Measurements from ENCODE around the gene MTERF2.

The MTERF2 gene

DNA sequence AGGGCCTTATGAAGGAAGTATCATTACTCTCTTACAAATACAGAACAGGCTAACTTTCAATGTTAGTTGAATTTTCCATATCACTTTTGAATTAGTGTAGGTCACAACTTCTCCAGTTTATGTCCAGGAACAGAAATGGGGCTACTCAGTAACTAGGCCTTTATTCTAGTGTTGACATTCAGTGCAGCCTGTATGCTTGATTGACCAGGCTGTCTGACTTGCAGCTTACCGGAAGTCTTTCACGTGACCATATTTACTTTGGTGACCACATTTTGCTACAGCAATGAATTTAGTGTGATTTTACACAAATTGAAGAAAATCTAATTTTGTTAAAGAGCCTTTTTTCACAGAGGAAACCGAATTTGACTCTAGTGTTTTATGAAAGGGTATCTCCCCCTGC lies 12.4 kb downstream of the MTERF2 start:
- peak; percentile 48 for DNase-seq (ENCODE audit: low spot score)
- in situ Hi-C loops (cut with MboI; ENCODE audit: low sequenced_read_pairs, unreplicated experiment) = no loop called here
- TF ChIP-seq, protein P1, sequence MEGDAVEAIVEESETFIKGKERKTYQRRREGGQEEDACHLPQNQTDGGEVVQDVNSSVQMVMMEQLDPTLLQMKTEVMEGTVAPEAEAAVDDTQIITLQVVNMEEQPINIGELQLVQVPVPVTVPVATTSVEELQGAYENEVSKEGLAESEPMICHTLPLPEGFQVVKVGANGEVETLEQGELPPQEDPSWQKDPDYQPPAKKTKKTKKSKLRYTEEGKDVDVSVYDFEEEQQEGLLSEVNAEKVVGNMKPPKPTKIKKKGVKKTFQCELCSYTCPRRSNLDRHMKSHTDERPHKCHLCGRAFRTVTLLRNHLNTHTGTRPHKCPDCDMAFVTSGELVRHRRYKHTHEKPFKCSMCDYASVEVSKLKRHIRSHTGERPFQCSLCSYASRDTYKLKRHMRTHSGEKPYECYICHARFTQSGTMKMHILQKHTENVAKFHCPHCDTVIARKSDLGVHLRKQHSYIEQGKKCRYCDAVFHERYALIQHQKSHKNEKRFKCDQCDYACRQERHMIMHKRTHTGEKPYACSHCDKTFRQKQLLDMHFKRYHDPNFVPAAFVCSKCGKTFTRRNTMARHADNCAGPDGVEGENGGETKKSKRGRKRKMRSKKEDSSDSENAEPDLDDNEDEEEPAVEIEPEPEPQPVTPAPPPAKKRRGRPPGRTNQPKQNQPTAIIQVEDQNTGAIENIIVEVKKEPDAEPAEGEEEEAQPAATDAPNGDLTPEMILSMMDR (IDR thresholded peaks at IDR 0.05; ENCODE audit: borderline replicate concordance, control extremely low read depth, extremely low read depth, insufficient read depth, missing control alignments) = no peak

DNA sequence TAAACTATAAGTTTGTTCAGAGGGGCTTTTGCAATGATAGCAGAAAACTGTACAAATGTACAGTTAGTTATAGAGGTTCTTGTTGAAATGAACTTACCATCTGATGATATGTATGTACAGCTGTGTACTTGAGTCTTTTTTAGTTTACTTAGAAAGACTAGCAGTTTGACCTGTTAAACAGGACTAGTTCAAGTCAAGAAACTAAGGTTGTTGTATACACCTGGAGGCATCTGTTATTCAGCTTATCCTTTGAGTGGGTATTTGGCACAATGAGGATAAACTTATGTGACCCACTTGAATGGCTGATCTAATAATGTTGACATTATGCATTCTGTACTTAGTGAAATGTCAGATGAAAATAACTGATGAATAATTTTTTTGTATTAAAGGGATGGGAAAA lies 13.4 kb downstream of the MTERF2 start:
- TF ChIP-seq, protein P1 (IDR thresholded peaks at IDR 0.05; ENCODE audit: borderline replicate concordance, control extremely low read depth, extremely low read depth, insufficient read depth, missing control alignments) = no peak
- in situ Hi-C loops (cut with MboI; ENCODE audit: low sequenced_read_pairs, unreplicated experiment) = no loop called here
- no peak for DNase-seq (ENCODE audit: low spot score)

DNA sequence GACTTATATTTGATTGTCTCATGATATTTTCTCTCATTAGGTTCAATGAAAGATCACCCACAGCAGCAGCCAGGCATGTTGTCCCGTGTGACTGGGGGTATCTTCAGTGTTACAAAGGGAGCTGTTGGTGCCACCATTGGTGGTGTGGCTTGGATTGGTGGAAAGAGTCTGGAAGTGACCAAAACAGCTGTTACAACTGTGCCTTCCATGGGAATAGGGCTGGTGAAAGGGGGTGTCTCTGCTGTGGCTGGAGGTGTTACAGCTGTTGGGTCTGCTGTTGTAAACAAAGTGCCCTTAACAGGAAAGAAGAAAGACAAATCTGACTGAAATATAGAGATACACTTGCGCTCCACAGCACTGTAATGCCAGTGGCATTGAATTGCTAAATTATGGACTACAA lies 15.9 kb downstream of the MTERF2 start:
- TF ChIP-seq, protein P1 (IDR thresholded peaks at IDR 0.05; ENCODE audit: borderline replicate concordance, control extremely low read depth, extremely low read depth, insufficient read depth, missing control alignments) = no peak
- in situ Hi-C loops (cut with MboI; ENCODE audit: low sequenced_read_pairs, unreplicated experiment) = no loop called here

DNA sequence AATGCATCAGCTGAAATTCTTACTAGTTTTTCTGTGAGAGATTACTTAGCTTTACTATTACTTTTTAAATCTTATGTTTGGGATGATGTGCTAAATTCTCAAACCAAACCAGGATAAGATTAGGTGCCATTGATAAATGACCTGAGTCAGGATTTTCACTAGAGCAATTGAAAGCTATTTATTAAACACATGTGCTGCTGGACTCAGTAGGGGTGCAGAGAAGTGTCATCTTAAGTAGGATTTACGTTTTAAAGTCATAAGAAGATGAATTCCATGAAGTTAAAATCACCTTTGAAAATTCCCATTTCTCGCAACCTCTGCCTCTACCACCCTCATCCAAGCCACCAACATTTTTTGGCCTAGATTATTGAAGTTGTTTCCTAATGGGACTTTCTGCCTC lies 22.4 kb downstream of the MTERF2 start:
- in situ Hi-C loops (cut with MboI; ENCODE audit: low sequenced_read_pairs, unreplicated experiment) = no loop called here
- TF ChIP-seq, protein P1 (IDR thresholded peaks at IDR 0.05; ENCODE audit: borderline replicate concordance, control extremely low read depth, extremely low read depth, insufficient read depth, missing control alignments) = no peak

More for the DNA sequence above, 15.9 kb downstream of the MTERF2 start:
- no peak for DNase-seq (ENCODE audit: low spot score)

DNA sequence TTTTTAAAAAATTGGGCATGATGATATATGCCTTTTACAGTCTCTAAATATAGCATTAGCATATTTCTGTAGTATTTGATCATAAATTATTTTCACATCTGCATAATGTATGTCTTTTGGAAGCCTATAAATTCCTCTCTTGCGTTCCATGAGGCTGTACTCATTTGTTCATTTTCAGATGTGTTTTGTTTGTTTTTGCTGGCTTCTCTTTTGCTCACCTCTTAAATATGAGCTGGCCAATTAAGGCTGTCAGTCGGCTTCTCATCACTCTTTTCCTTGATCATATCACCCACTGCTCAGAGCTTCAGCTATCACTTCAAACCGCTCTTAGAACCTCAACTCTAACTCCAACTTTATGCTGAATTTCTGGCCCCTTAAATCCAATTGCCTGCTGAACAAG lies 24.7 kb downstream of the MTERF2 start:
- in situ Hi-C loops (cut with MboI; ENCODE audit: low sequenced_read_pairs, unreplicated experiment) = no loop called here
- TF ChIP-seq, protein P1 (IDR thresholded peaks at IDR 0.05; ENCODE audit: borderline replicate concordance, control extremely low read depth, extremely low read depth, insufficient read depth, missing control alignments) = no peak
- no peak for DNase-seq (ENCODE audit: low spot score)

More for the DNA sequence above, 22.4 kb downstream of the MTERF2 start:
- DNase-seq (ENCODE audit: low spot score) = no peak

DNA sequence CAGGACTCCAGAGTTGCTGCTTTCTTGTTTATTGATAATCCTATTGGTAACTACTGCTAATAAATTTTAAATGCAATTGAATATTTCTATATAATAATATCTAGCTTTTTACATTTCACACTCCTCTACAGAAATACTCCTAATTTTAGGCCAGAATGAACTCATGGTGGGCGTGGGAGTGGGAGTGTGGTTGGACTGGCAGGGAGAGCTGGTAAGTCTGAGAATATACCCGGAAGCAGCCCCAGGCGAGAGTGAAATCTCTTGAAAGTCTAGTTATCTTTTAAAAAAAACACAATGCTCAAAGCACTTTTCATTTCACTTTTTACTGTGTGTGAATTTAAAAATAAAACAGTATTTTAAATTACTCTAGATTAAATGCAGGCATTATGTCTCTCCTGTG lies 26.5 kb downstream of the MTERF2 start:
- in situ Hi-C loops (cut with MboI; ENCODE audit: low sequenced_read_pairs, unreplicated experiment) = no loop called here
- DNase-seq (ENCODE audit: low spot score) = no peak
- TF ChIP-seq, protein P1 (IDR thresholded peaks at IDR 0.05; ENCODE audit: borderline replicate concordance, control extremely low read depth, extremely low read depth, insufficient read depth, missing control alignments) = no peak

DNA sequence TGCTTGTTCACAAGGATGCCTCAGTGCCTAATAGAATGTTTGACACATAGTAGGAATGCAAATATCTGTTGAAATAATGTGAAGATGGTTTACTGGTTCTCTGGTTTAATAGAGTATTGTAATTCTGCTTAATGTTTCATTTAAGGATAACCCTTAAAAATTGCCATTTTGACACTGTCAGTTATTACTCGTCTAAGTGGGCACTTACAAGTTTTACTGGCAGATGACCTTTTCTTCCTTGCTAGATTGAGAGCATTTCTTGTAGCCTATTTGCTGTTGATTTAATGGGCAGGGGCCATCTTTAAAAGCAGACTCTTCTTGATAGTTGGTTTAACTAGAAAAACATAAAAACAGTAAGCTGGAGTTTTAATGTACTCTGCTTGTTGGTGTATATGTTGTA lies 29.4 kb downstream of the MTERF2 start:
- in situ Hi-C loops (cut with MboI; ENCODE audit: low sequenced_read_pairs, unreplicated experiment) = no loop called here
- no peak for DNase-seq (ENCODE audit: low spot score)
- TF ChIP-seq, protein P1 (IDR thresholded peaks at IDR 0.05; ENCODE audit: borderline replicate concordance, control extremely low read depth, extremely low read depth, insufficient read depth, missing control alignments) = no peak

Data from GM13976 (cell line).